Measurements from ENCODE around the gene NCKIPSD. TPM values are rescaled to one million over a fixed set of nuclear protein-coding genes. Genes with fewer than 3 reads are reported as not detected.
"Not testable (repeated sequence)": the region's sequence is repeated elsewhere in the genome, so short reads cannot be mapped to it uniquely, and the experiment has no call there.

NCKIPSD gene
- polyA plus RNA-seq (2012; rRNA removed) = 20.4 and 24.9 TPM in 2 replicates
- 5.7 and 12.2 TPM in 2 replicates for polyA plus RNA-seq (2012; cell fraction: cytosol; rRNA removed)
- polyA plus RNA-seq (2012; cell fraction: nucleus; rRNA removed) = 50.4 and 56.5 TPM in 2 replicates

- Histone ChIP-seq H4K20me1 (ENCODE audit: insufficient read depth) (peaks cover 35% of the 10 kb centered on the region), H3K4me2 (peak within 1 kb of the TSS; percentile 99), H3K4me3 (ENCODE audit: low read depth in 2 of 2, low read length in 1 of 2) (peak within 1 kb of the TSS; percentile 85 to 96), H3K9me3 (no peaks in the 10 kb centered on the region), H3K79me2 (ENCODE audit: insufficient read depth) (peaks cover 36% of the 10 kb centered on the region), H3K9ac (peak within 1 kb of the TSS; percentile 77), H2AFZ (ENCODE audit: low read depth) (peak within 1 kb of the TSS; percentile 84; the same call in 1 of the 2 replicates), H3K27ac (ENCODE audit: low read depth in 2 of 2, low read length in 1 of 2) (peak within 1 kb of the TSS; percentile 22 to 85), H3K36me3 (replicated peaks in 1 of 2; ENCODE audit: control insufficient read depth in 1 of 2, insufficient read depth in 2 of 2, low read length in 1 of 2) (peaks cover 22 to 50% of the 10 kb centered on the region in 2 experiments), H3K9me2 (no peaks in the 10 kb centered on the region), H3K4me1 (ENCODE audit: control insufficient read depth in 1 of 2, insufficient read depth in 2 of 2, low read depth in 1 of 2, low read length in 1 of 2) (peaks cover 20 to 47% of the 10 kb centered on the region in 2 experiments), H3F3A (replicated peaks; ENCODE audit: insufficient read depth) (peaks cover 21% of the 10 kb centered on the region), H3K27me3 (ENCODE audit: insufficient read depth) (no peaks in the 10 kb centered on the region)
- WGBS (ENCODE audit: low lambda C conversion rate) = 6% methylated on average over 29 of the region's 97 CpGs
- ChIA-PET POLR2A (interaction anchor here (0.6 to 1.1 kb wide), 5 partner anchors 18 to 79 kb away, joined by 3 to 5 read pairs (median 5); partner anchors contain the start of gene IP6K2), CTCF (interaction anchor here (0.6 to 2.9 kb wide), 19 partner anchors 10 to 285 kb away, joined by 3 to 20 read pairs (median 4); partner anchors contain the start of genes CELSR3, IP6K2 and SLC26A6)
- TF ChIP-seq NRF1 (IDR thresholded peaks at IDR 0.05; ENCODE audit: low read depth, low read length) = peak; percentile 77
- TF ChIP-seq RAD21 (IDR thresholded peaks at IDR 0.05; ENCODE audit: low read length) = peak; percentile 61
- TF ChIP-seq NFIC (IDR thresholded peaks at IDR 0.05; ENCODE audit: borderline replicate concordance) = no peak
- peak; percentile 36; the same call in 1 of the 2 replicates for TF ChIP-seq SMC3 (IDR thresholded peaks at IDR 0.05; ENCODE audit: low read depth, low read length)
- peak; percentile 49; the same call in 1 of the 2 replicates for TF ChIP-seq MAX (IDR thresholded peaks at IDR 0.05; ENCODE audit: low read depth)
- TF ChIP-seq GATA2 (CRISPR knock-in tag; IDR thresholded peaks at IDR 0.05) = peak; percentile 86
- peak; percentile 72 for TF ChIP-seq POLR2AphosphoS5 (IDR thresholded peaks at IDR 0.05; ENCODE audit: low read depth, low read length)
- TF ChIP-seq SIN3A (IDR thresholded peaks at IDR 0.05; ENCODE audit: borderline replicate concordance, low read depth, low read length) = no peak
- peak; percentile 73 for TF ChIP-seq CTCF (IDR thresholded peaks at IDR 0.05)
- TF ChIP-seq MXI1 (IDR thresholded peaks at IDR 0.05; ENCODE audit: low read depth, low read length) = peak; percentile 71; the same call in 1 of the 2 replicates
- DNase-seq = peak; percentile 98
These were observed at the start of gene NCKIPSD for GRCh38 chr3:48685603-48686511. Gene NCKIPSD, minus strand, starts transcription at chr3:48685915. Its CDS starts 108 bp downstream, at chr3:48685807.

- H3K9me3 ChIP-seq; H3K4me3 ChIP-seq (ENCODE audit: low read depth in 2 of 2, low read length in 1 of 2); H4K20me1 ChIP-seq (ENCODE audit: insufficient read depth); H3K27me3 ChIP-seq (ENCODE audit: insufficient read depth); H3K9ac ChIP-seq; H3K36me3 ChIP-seq (replicated peaks in 1 of 2; ENCODE audit: control insufficient read depth in 1 of 2, insufficient read depth in 2 of 2, low read length in 1 of 2); H2AFZ ChIP-seq (ENCODE audit: low read depth); H3K79me2 ChIP-seq (ENCODE audit: insufficient read depth); H3K9me2 ChIP-seq; H3K4me2 ChIP-seq; H3F3A ChIP-seq (replicated peaks; ENCODE audit: insufficient read depth); H3K27ac ChIP-seq (ENCODE audit: low read depth in 2 of 2, low read length in 1 of 2); CTCF ChIA-PET: not testable (repeated sequence)
- H3K4me1 ChIP-seq (ENCODE audit: control insufficient read depth in 1 of 2, insufficient read depth in 2 of 2, low read depth in 1 of 2, low read length in 1 of 2) = peaks cover 0 to 14% of the 10 kb centered on the region in 2 experiments; a peak in 1 of 4 replicates
- DNase-seq = peak; percentile 27
- WGBS (ENCODE audit: low lambda C conversion rate) = 66% methylated on average over 8 of the region's 8 CpGs
- POLR2A ChIA-PET = interaction anchor here (0.5 to 1.3 kb wide), 2 partner anchors 18 kb away, joined by 3 to 6 read pairs; partner anchors contain the start of gene IP6K2
These were observed 49.5 kb upstream of the NCKIPSD start for GRCh38 chr3:48735075-48735767.

GRCh38 chr3:48734541-48734940 lies 48.8 kb upstream of the NCKIPSD start:
- H4K20me1 ChIP-seq (ENCODE audit: insufficient read depth); H3K4me2 ChIP-seq; H3K36me3 ChIP-seq (replicated peaks in 1 of 2; ENCODE audit: control insufficient read depth in 1 of 2, insufficient read depth in 2 of 2, low read length in 1 of 2); POLR2A ChIA-PET; H3K9me2 ChIP-seq; H3K9me3 ChIP-seq; H3K27ac ChIP-seq (ENCODE audit: low read depth in 2 of 2, low read length in 1 of 2); H3K79me2 ChIP-seq (ENCODE audit: insufficient read depth); H2AFZ ChIP-seq (ENCODE audit: low read depth); DNase-seq; H3K4me3 ChIP-seq (ENCODE audit: low read depth in 2 of 2, low read length in 1 of 2); H3K4me1 ChIP-seq (ENCODE audit: control insufficient read depth in 1 of 2, insufficient read depth in 2 of 2, low read depth in 1 of 2, low read length in 1 of 2); H3K9ac ChIP-seq; H3F3A ChIP-seq (replicated peaks; ENCODE audit: insufficient read depth); CTCF ChIA-PET; H3K27me3 ChIP-seq (ENCODE audit: insufficient read depth): not testable (repeated sequence)
- WGBS (ENCODE audit: low lambda C conversion rate) = 79% methylated on average over 2 of the region's 25 CpGs

GRCh38 chr3:48733752-48734518 lies 48.2 kb upstream of the NCKIPSD start:
- H3K9me2 ChIP-seq; H2AFZ ChIP-seq (ENCODE audit: low read depth); H3K9me3 ChIP-seq; H4K20me1 ChIP-seq (ENCODE audit: insufficient read depth); CTCF ChIA-PET; POLR2A ChIA-PET; H3K36me3 ChIP-seq (replicated peaks in 1 of 2; ENCODE audit: control insufficient read depth in 1 of 2, insufficient read depth in 2 of 2, low read length in 1 of 2); H3K4me3 ChIP-seq (ENCODE audit: low read depth in 2 of 2, low read length in 1 of 2); H3K79me2 ChIP-seq (ENCODE audit: insufficient read depth); DNase-seq; H3K9ac ChIP-seq; H3K27me3 ChIP-seq (ENCODE audit: insufficient read depth); H3K4me1 ChIP-seq (ENCODE audit: control insufficient read depth in 1 of 2, insufficient read depth in 2 of 2, low read depth in 1 of 2, low read length in 1 of 2); H3K27ac ChIP-seq (ENCODE audit: low read depth in 2 of 2, low read length in 1 of 2); H3K4me2 ChIP-seq; H3F3A ChIP-seq (replicated peaks; ENCODE audit: insufficient read depth): not testable (repeated sequence)
- WGBS (ENCODE audit: low lambda C conversion rate) = no CpG with 5 or more reads among the region's 53 CpGs
